Measurements from ENCODE around the gene PTGER4. TPM values are rescaled to one million over a fixed set of nuclear protein-coding genes. Genes with fewer than 3 reads are reported as not detected.

PTGER4 gene
- total RNA-seq, 1 donor = 12.0 TPM

DNA sequence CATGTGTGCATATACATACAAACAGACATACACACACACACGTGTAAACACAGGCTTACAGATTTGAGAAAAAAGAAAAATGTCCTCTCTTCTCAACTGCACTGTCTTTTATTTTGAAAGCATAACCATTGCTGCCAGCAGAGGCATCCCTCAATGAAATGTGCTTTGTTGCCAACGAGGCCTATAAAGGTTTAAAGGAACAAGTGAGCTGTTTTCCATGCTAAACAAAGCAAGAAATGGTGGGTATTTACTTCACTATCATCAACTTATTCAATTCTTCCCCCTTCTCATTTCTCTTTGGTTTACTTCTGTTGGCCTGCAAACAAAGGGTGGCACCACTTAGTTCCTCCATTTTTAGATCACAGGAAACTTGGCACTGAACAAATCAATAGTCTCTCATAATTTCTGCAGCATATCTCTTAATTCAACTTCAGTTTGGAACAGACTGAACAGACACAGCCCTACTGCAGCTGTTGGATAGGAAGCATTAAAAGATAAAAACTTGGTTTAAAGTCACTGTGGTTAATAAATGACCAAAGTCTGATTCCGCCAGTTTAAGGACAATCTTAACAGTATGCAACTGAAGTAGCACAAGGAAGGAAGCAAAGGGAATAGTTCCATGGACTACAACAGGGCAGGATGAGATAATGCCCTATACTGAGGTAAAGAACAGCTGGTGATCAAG, 54.3 kb downstream of the PTGER4 start:
- TF ChIP-seq, protein P1, sequence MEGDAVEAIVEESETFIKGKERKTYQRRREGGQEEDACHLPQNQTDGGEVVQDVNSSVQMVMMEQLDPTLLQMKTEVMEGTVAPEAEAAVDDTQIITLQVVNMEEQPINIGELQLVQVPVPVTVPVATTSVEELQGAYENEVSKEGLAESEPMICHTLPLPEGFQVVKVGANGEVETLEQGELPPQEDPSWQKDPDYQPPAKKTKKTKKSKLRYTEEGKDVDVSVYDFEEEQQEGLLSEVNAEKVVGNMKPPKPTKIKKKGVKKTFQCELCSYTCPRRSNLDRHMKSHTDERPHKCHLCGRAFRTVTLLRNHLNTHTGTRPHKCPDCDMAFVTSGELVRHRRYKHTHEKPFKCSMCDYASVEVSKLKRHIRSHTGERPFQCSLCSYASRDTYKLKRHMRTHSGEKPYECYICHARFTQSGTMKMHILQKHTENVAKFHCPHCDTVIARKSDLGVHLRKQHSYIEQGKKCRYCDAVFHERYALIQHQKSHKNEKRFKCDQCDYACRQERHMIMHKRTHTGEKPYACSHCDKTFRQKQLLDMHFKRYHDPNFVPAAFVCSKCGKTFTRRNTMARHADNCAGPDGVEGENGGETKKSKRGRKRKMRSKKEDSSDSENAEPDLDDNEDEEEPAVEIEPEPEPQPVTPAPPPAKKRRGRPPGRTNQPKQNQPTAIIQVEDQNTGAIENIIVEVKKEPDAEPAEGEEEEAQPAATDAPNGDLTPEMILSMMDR (IDR thresholded peaks at IDR 0.05; ENCODE audit: insufficient read depth, low read length) = peak; percentile 14
- no peak overlapping the region for H3K4me3 ChIP-seq (ENCODE audit: low read depth, low read length)
- peak; percentile 44 for DNase-seq (ENCODE audit: low read depth)

DNA sequence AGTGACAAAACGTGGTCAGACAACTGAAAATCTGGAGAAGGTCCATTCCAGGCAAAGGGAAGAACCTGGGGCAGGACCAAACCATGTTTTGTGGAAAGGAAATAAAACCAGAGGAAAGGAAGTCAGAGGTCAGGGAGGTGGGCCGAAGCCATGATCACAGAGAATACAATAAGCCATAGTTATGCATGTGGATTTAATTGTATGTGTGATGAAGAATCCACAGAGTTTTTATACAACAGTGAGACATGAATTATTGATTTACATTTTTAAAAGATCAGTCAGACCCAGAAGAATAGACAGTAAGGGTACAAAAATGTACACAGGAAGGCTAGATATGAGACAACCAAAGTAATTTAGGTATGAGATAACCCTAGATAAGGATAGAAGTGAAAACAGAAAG, 55.3 kb downstream of the PTGER4 start:
- TF ChIP-seq, protein P1 (IDR thresholded peaks at IDR 0.05; ENCODE audit: insufficient read depth, low read length) = no peak
- no peak overlapping the region for H3K4me3 ChIP-seq (ENCODE audit: low read depth, low read length)
- peak; percentile 75 for DNase-seq (ENCODE audit: low read depth)

DNA sequence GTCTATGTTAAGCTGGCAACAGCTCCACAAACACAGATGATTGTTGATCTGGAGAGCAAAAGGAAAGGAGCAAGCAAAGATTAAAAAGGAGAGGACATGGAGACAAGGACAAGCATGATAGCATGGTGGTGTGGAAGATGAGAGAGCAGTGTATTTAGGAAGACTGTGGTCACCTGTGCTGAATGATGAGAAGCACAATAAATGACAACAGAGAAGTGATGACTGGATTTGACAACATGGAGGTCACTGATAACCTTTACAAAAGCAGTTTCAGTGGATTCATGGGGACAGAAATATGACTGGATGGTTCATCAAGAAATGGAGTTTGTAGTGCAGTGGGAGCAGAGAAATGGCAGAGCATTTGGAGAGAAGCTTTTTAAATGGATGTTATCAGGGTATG, 55.9 kb downstream of the PTGER4 start:
- DNase-seq (ENCODE audit: low read depth) = peak; percentile 11
- TF ChIP-seq, protein P1 (IDR thresholded peaks at IDR 0.05; ENCODE audit: insufficient read depth, low read length) = no peak
- no peak overlapping the region for H3K4me3 ChIP-seq (ENCODE audit: low read depth, low read length)

DNA sequence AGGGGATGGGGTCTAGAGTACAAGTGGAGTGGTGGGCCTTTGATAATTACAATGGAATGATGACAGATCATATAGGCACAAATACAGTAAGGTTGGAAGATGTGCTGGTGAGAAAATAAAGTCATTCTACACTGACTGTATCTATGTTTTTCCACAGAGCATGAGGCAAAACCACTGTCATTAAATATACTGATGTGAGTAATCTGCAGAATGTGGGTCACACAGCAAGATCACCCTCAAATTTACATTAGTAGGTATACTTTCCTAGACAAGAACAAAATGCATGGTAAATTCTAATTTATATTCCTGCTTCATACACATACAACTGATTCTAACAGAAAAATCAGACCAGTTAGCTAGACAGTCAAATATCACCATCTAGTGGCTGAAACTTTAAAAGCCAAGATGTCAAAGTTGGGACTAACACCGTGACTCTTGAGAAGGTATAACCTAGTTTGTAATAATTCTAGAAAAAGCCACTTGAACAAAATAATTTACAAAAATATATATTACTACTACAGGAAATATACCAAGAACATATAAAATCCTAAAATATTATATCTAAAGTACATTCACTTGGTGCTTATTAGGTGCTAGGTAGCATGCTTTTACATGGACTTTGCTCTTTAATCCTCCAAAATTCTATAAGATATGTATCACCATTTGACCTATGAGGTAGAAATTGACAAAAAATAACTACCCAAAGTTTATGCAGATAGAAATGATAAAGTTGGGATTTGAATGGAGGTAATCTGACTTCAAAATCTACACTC, 56.6 kb downstream of the PTGER4 start:
- TF ChIP-seq, protein P1 (IDR thresholded peaks at IDR 0.05; ENCODE audit: insufficient read depth, low read length) = peak; percentile 76
- peak; percentile 81 for DNase-seq (ENCODE audit: low read depth)

DNA sequence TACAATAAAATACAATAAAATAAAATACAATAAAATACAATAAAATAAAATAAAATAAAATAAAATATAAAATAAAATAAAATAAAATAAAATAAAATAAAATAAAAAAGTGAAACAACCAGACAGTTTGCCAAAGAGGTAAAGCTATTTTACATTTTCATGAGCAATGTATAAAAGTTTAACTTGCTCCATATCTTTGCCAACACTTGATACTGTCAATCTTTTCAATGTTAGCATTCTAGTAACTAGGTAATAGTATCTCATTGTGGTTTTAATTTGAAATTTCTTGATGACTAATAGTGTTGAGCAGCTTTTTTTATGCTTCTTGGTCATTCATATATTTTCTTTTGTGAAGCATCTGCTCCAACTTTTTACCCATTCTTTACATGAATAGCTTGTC, 58.8 kb downstream of the PTGER4 start:
- no peak overlapping the region for H3K4me3 ChIP-seq (ENCODE audit: low read depth, low read length)
- TF ChIP-seq, protein P1 (IDR thresholded peaks at IDR 0.05; ENCODE audit: insufficient read depth, low read length) = no peak
- no peak for DNase-seq (ENCODE audit: low read depth)

More for the DNA sequence above, 56.6 kb downstream of the PTGER4 start:
- no peak overlapping the region for H3K4me3 ChIP-seq (ENCODE audit: low read depth, low read length)

Small RNA genes within 50 kb of the gene (small RNA-seq; reads per million reads assigned to genes)
- not detected for gene RF00092

Other genes starting within 250 kb of the PTGER4 start
- gene TTC33, start 76.0 kb downstream of the PTGER4 start, total RNA-seq (ENCODE audit: low replicate concordance) = 13.7 and 15.9 TPM in 2 replicates
- 115 and 154 TPM in 2 replicates for gene PRKAA1, start 118.5 kb downstream of the PTGER4 start, total RNA-seq (ENCODE audit: low replicate concordance)
- gene RPL37, start 155.3 kb downstream of the PTGER4 start, total RNA-seq (ENCODE audit: low replicate concordance) = 164 and 642 TPM in 2 replicates
- 24.2 and 34.3 TPM in 2 replicates for gene CARD6, start 161.5 kb downstream of the PTGER4 start, total RNA-seq (ENCODE audit: low replicate concordance)
- 2.4 and 762 TPM in 2 replicates for gene C7, start 229.6 kb downstream of the PTGER4 start, total RNA-seq (ENCODE audit: low replicate concordance)